ENCODE results near the gene PIGN. TPM values are rescaled to one million over a fixed set of nuclear protein-coding genes. Genes with fewer than 3 reads are reported as not detected.
"Not testable (repeated sequence)": the region's sequence is repeated elsewhere in the genome, so short reads cannot be mapped to it uniquely, and the experiment has no call there.

PIGN gene
- total RNA-seq, 1 experiment from 2014 or later, result 36.8 TPM

- no peak for DNase-seq (ENCODE audit: low read depth)
These were observed 124.9 kb downstream of the PIGN start for GRCh38 chr18:62061821-62062478.

- no peak for DNase-seq (ENCODE audit: low read depth)
These were observed 126.0 kb downstream of the PIGN start for GRCh38 chr18:62060820-62061219.

GRCh38 chr18:62054929-62055498 is 131.8 kb downstream of the PIGN start:
- no peak for DNase-seq (ENCODE audit: low read depth)

GRCh38 chr18:62048279-62048678 is 138.6 kb downstream of the PIGN start:
- no peak for DNase-seq (ENCODE audit: low read depth)

GRCh38 chr18:62045316-62045715 is 141.5 kb downstream of the PIGN start:
- DNase-seq (ENCODE audit: low read depth), result no peak

GRCh38 chr18:62044490-62045000 is 142.3 kb downstream of the PIGN start:
- no peak for DNase-seq (ENCODE audit: low read depth)

GRCh38 chr18:62037989-62038778 is 148.7 kb downstream of the PIGN start:
- no peak for DNase-seq (ENCODE audit: low read depth)

- DNase-seq (ENCODE audit: low read depth), result no peak
These were observed 149.7 kb downstream of the PIGN start for GRCh38 chr18:62037012-62037742.

GRCh38 chr18:62034286-62034685 is 152.6 kb downstream of the PIGN start:
- DNase-seq (ENCODE audit: low read depth), result not testable (repeated sequence)

GRCh38 chr18:62033756-62034155 is 153.1 kb downstream of the PIGN start:
- DNase-seq (ENCODE audit: low read depth), result no peak

- no peak for DNase-seq (ENCODE audit: low read depth)
These were observed 153.6 kb downstream of the PIGN start for GRCh38 chr18:62033207-62033606.

GRCh38 chr18:62030091-62030985 is 156.5 kb downstream of the PIGN start:
- peak; percentile 77 for DNase-seq (ENCODE audit: low read depth)

GRCh38 chr18:62028715-62029114 is 158.1 kb downstream of the PIGN start:
- DNase-seq (ENCODE audit: low read depth), result no peak

- DNase-seq (ENCODE audit: low read depth), result no peak
These were observed 158.8 kb downstream of the PIGN start for GRCh38 chr18:62027914-62028520.

- DNase-seq (ENCODE audit: low read depth), result peak; percentile 94
These were observed 160.3 kb downstream of the PIGN start for GRCh38 chr18:62026586-62026985.

GRCh38 chr18:62024983-62025382 is 161.9 kb downstream of the PIGN start:
- no peak for DNase-seq (ENCODE audit: low read depth)

- no peak for DNase-seq (ENCODE audit: low read depth)
These were observed 163.3 kb downstream of the PIGN start for GRCh38 chr18:62023536-62023935.

- DNase-seq (ENCODE audit: low read depth), result no peak
These were observed 168.2 kb downstream of the PIGN start for GRCh38 chr18:62018759-62019041.

- DNase-seq (ENCODE audit: low read depth), result peak; percentile 32
These were observed 168.7 kb downstream of the PIGN start for GRCh38 chr18:62018034-62018758.

GRCh38 chr18:62017618-62018017 is 169.2 kb downstream of the PIGN start:
- no peak for DNase-seq (ENCODE audit: low read depth)

All from M059J (cell line).